ENCODE results near the gene FRYL.

GRCh38 chr4:48589098-48589445, 191.0 kb downstream of the FRYL start:
- TF ChIP-seq CTCF (IDR thresholded peaks at IDR 0.05) (no peak), POLR2AphosphoS5 (IDR thresholded peaks at IDR 0.05) (no peak)

Measured in breast epithelium (tissue), 3 donors.